ENCODE data around the gene SPATA33.

Gene SPATA33

GRCh38 chr16:89657442-89658220 lies at the start of gene SPATA33, which contains the start of gene CHMP1A:
TSS of gene SPATA33 (plus strand) at chr16:89657836. CDS start at chr16:89657912, 76 bp downstream.
TSS of gene CHMP1A (minus strand) at chr16:89657708. CDS start at chr16:89657588, 120 bp downstream.
- Mint-ChIP-seq H3K4me1 (peaks cover 36% of the 10 kb centered on the region), H3K4me3 (peak within 1 kb of the TSS; percentile 94)

GRCh38 chr16:89607937-89608740 lies 49.5 kb upstream of the SPATA33 start:
- H3K27me3 Mint-ChIP-seq: peaks cover 24% of the 10 kb centered on the region
- H3K4me1 Mint-ChIP-seq: no peaks in the 10 kb centered on the region
- H3K27ac Mint-ChIP-seq: no peak overlapping the region
- no peaks in the 10 kb centered on the region for H3K36me3 Mint-ChIP-seq
- ATAC-seq: no peak
- no peaks in the 10 kb centered on the region for H3K9me3 Mint-ChIP-seq
- no peak overlapping the region for H3K4me3 Mint-ChIP-seq

More at GRCh38 chr16:89657442-89658220, at the start of gene SPATA33, which contains the start of gene CHMP1A:
- H3K27ac Mint-ChIP-seq: peak within 1 kb of the TSS; percentile 91
- no peaks in the 10 kb centered on the region for H3K27me3 Mint-ChIP-seq
- peaks cover 27% of the 10 kb centered on the region for H3K36me3 Mint-ChIP-seq
- no peaks in the 10 kb centered on the region for H3K9me3 Mint-ChIP-seq
- ATAC-seq: peak; percentile 95

DNA sequence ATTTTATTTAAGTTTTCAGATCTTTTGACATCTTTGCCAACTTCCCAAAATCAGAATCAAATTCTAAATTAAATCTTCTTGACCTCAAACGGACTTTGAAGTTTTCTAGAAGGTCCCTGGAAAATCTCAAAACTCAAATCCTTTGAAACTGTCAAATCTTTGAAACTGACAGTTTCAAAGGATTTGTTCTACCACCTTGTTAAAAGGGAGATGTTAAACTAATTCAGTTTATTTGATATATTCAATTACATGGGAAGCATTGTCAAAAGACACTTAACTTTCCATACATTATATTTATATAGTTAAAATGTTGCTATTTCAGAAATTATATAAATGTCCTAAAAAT lies 47.6 kb upstream of the SPATA33 start:
- H3K27me3 Mint-ChIP-seq: peaks cover 42% of the 10 kb centered on the region
- ATAC-seq: no peak
- no peak overlapping the region for H3K27ac Mint-ChIP-seq
- no peak overlapping the region for H3K4me3 Mint-ChIP-seq
- H3K36me3 Mint-ChIP-seq: no peaks in the 10 kb centered on the region
- no peaks in the 10 kb centered on the region for H3K4me1 Mint-ChIP-seq
- H3K9me3 Mint-ChIP-seq: no peaks in the 10 kb centered on the region

DNA sequence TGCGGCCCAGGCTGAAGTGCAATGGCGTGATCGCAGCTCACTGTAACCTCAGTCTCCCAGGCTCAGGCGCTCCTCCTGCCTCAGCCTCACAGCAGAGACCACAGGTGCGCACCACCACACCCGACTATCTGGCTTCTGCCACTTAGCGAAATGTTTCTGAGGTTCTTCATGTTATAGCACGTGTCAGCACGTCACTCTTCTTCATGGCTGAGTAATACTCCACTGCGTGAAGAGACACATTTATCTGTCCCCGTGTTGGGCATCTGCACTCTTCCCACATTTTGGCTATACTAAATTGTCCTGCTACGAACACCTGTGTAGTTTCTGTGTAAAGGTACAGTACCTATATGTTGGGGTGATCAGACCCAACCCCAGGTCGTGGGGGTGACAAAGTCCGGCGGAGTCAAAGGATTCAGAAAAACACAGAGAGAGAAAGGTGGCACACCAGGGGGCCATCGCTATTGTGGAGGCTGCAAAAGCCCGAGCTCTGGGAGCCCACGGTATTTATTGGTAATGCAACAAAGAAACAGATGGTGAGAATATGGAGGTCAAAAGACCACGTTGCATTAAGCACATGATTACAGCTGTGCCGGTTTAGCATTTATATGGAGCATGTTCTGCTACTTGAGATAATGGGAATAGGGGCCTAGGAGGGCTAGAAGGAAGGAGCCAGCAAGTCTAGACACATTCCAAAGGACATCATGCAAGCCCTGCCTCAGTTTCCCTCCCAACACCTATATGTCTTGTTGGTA lies 45.0 kb upstream of the SPATA33 start:
- Mint-ChIP-seq H3K27ac (no peak overlapping the region), H3K4me3 (no peak overlapping the region), H3K27me3 (peaks cover 43% of the 10 kb centered on the region), H3K9me3 (peaks cover 5% of the 10 kb centered on the region), H3K4me1 (peaks cover 7% of the 10 kb centered on the region), H3K36me3 (no peaks in the 10 kb centered on the region)
- ATAC-seq: no peak

DNA sequence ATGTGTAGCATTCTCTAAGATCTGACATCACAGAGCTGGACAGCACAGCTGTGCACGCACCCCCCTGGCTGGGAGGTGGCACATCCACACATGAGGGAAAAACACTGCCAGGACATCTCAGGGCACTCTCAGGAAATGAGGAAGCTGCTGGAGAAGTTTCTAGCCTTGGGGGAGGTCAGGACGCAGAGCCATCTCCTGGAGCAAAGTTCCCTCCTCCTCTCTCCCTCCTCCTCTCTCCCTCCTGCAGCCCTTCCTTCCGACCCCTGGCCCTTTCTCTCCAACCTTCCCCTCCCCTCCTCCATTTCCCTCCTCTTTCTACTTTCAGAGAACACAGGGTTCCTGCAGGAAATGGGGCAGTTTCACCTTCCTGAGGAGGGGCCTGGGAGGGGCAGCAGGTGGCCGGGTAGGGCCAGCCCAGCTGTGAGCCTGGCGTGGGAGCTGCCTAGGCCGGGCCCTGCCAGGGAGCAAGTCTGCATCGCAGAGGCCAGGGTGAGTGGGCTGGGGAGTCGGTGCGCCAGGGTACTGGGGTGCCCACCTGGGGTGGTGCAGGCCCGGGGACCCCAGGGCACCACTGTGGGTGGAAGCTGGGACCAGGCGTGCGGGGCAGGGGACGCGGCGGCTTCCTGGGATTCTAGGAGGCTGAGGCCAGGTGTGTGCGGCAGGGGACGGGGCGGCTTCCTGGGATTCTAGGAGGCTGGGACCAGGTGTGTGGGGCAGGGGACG lies 44.2 kb upstream of the SPATA33 start, which contains the start of gene DPEP1:
Gene DPEP1 (plus strand): TSS at position 412 of the 723 bp plus-strand sequence. CDS start 16,769 bp downstream, outside the sequence.
- H3K4me1 Mint-ChIP-seq: peaks cover 7% of the 10 kb centered on the region

GRCh38 chr16:89613954-89614459 lies 43.6 kb upstream of the SPATA33 start:
- H3K36me3 Mint-ChIP-seq: no peaks in the 10 kb centered on the region
- peaks cover 7% of the 10 kb centered on the region for H3K4me1 Mint-ChIP-seq
- H3K27ac Mint-ChIP-seq: no peak overlapping the region
- H3K4me3 Mint-ChIP-seq: no peak overlapping the region
- ATAC-seq: no peak
- H3K9me3 Mint-ChIP-seq: peaks cover 5% of the 10 kb centered on the region
- peaks cover 43% of the 10 kb centered on the region for H3K27me3 Mint-ChIP-seq

More for the DNA sequence above, 44.2 kb upstream of the SPATA33 start, which contains the start of gene DPEP1:
- no peaks in the 10 kb centered on the region for H3K36me3 Mint-ChIP-seq
- H3K27me3 Mint-ChIP-seq: peaks cover 43% of the 10 kb centered on the region
- peak; percentile 31 for ATAC-seq
- H3K27ac Mint-ChIP-seq: no peak within 1 kb of the TSS
- no peak within 1 kb of the TSS for H3K4me3 Mint-ChIP-seq
- H3K9me3 Mint-ChIP-seq: peaks cover 5% of the 10 kb centered on the region

DNA sequence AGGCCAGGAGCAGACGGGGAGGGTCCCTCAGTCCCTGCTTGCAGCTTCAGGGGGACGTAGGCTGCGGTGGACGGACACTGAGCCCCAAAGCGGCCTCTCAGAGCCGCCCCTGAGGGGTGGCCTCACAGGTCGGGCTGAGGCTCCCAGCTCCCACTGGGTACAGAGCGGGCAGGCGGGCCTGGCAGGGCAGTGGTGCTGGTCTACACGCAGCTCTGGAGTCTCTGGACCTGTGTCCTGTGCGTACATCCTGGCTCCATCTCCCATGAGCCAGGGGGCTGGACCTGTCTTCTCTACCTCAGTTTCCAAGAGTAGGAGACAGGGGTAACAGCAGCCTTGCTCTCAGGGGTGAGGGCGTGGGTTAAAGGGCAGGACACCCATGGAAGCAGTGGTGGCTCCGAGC lies 42.5 kb upstream of the SPATA33 start:
- peaks cover 7% of the 10 kb centered on the region for H3K4me1 Mint-ChIP-seq
- peaks cover 49% of the 10 kb centered on the region for H3K27me3 Mint-ChIP-seq
- peaks cover 5% of the 10 kb centered on the region for H3K9me3 Mint-ChIP-seq
- ATAC-seq: no peak
- H3K36me3 Mint-ChIP-seq: no peaks in the 10 kb centered on the region
- no peak overlapping the region for H3K4me3 Mint-ChIP-seq
- no peak overlapping the region for H3K27ac Mint-ChIP-seq

- H3K4me3 Mint-ChIP-seq: no peak overlapping the region
- H3K36me3 Mint-ChIP-seq: no peaks in the 10 kb centered on the region
- no peak overlapping the region for H3K27ac Mint-ChIP-seq
- H3K27me3 Mint-ChIP-seq: peaks cover 53% of the 10 kb centered on the region
- ATAC-seq: peak; percentile 36
- H3K9me3 Mint-ChIP-seq: peaks cover 5% of the 10 kb centered on the region
- H3K4me1 Mint-ChIP-seq: peaks cover 7% of the 10 kb centered on the region
These were observed 42.0 kb upstream of the SPATA33 start for GRCh38 chr16:89615596-89616090.

DNA sequence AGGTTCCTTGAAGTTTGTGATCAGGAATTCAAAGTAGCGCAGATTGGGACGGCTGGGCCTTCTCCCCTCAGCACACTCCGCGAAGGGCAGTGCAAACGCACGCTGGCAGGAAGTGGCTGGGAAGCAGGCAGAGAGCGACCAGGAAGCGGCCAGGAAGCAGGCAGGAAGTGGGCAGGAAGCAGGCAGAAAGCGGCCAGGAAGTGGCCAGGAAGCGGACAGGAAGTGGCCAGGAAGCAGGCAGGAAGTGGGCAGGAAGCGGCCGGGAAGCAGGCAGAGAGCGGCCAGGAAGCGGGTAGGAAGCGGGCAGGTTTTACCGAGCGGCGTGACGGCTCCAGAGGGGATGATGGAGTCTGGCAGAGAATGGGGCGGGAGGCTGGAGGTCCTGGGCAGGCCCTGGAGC lies 41.0 kb upstream of the SPATA33 start:
- Mint-ChIP-seq H3K4me1 (peaks cover 7% of the 10 kb centered on the region), H3K36me3 (no peaks in the 10 kb centered on the region), H3K4me3 (no peak overlapping the region), H3K27me3 (peaks cover 56% of the 10 kb centered on the region), H3K27ac (peak overlapping the region; percentile 76), H3K9me3 (peaks cover 5% of the 10 kb centered on the region)
- no peak for ATAC-seq

GRCh38 chr16:89617036-89617435 lies 40.6 kb upstream of the SPATA33 start:
- Mint-ChIP-seq H3K27ac (peak overlapping the region; percentile 76), H3K4me1 (peaks cover 7% of the 10 kb centered on the region), H3K4me3 (no peak overlapping the region), H3K9me3 (peaks cover 5% of the 10 kb centered on the region), H3K27me3 (peaks cover 56% of the 10 kb centered on the region), H3K36me3 (no peaks in the 10 kb centered on the region)
- no peak for ATAC-seq

GRCh38 chr16:89618109-89618998 lies 39.3 kb upstream of the SPATA33 start:
- H3K4me1 Mint-ChIP-seq: peaks cover 7% of the 10 kb centered on the region
- H3K36me3 Mint-ChIP-seq: no peaks in the 10 kb centered on the region
- H3K27ac Mint-ChIP-seq: no peak overlapping the region
- peaks cover 56% of the 10 kb centered on the region for H3K27me3 Mint-ChIP-seq
- H3K4me3 Mint-ChIP-seq: no peak overlapping the region
- peaks cover 5% of the 10 kb centered on the region for H3K9me3 Mint-ChIP-seq
- no peak for ATAC-seq

- Mint-ChIP-seq H3K27me3 (peaks cover 56% of the 10 kb centered on the region), H3K4me1 (peaks cover 7% of the 10 kb centered on the region), H3K9me3 (peaks cover 5% of the 10 kb centered on the region), H3K27ac (no peak overlapping the region), H3K36me3 (no peaks in the 10 kb centered on the region), H3K4me3 (no peak overlapping the region)
- ATAC-seq: no peak
These were observed 37.8 kb upstream of the SPATA33 start for GRCh38 chr16:89619840-89620239.

GRCh38 chr16:89620406-89620841 lies 37.2 kb upstream of the SPATA33 start:
- Mint-ChIP-seq H3K36me3 (no peaks in the 10 kb centered on the region), H3K4me1 (peaks cover 7% of the 10 kb centered on the region), H3K4me3 (no peak overlapping the region), H3K9me3 (peaks cover 5% of the 10 kb centered on the region), H3K27me3 (peaks cover 58% of the 10 kb centered on the region), H3K27ac (no peak overlapping the region)
- ATAC-seq: no peak

Data from stimulated activated memory B cell treated with anti-CD40 and anti-IgM and Interleukin-4, amounts not matched to agents 10 μg/mL and 1 μg/mL and 100 μg/mL, for 72 hours (primary cell).